Stimulated activated CD8-positive, alpha-beta memory T cell treated with anti-CD3 and anti-CD28 coated beads, Interleukin-7, amount 100 ng/mL, for 48 hours (primary cell): ENCODE measurements around the gene CHIT1.

Source experiments
- DNase-seq, 2 donors: peaks; one replicate each; pipeline ENCODE4 v3.0.0-alpha.2; 2020; ENCODE audit warnings: low read depth in 1 of 2; ENCODE audit errors: extremely low read depth in 1 of 2

The CHIT1 gene

GRCh38 chr1:203229471-203230135, at the start of gene CHIT1:
Gene CHIT1 (minus strand): TSS chr1:203229673. CDS start chr1:203229636, 37 bp downstream.
- no peak for DNase-seq

- DNase-seq: no peak
These were observed 49.5 kb upstream of the CHIT1 start for GRCh38 chr1:203278885-203279406.

GRCh38 chr1:203278082-203278884, 48.8 kb upstream of the CHIT1 start:
- DNase-seq: no peak

- no peak for DNase-seq
These were observed 47.6 kb upstream of the CHIT1 start for GRCh38 chr1:203276916-203277545.

- DNase-seq: no peak
These were observed 46.9 kb upstream of the CHIT1 start for GRCh38 chr1:203276408-203276807.

GRCh38 chr1:203275656-203276272, 46.3 kb upstream of the CHIT1 start:
- no peak for DNase-seq

GRCh38 chr1:203274603-203275381, 45.3 kb upstream of the CHIT1 start:
- DNase-seq: no peak

GRCh38 chr1:203273869-203274602, 44.6 kb upstream of the CHIT1 start:
- no peak for DNase-seq

- peak; percentile 76 to 85 for DNase-seq
These were observed 43.9 kb upstream of the CHIT1 start for GRCh38 chr1:203273206-203273868.

- DNase-seq: no peak
These were observed 43.2 kb upstream of the CHIT1 start for GRCh38 chr1:203272633-203273205.

- no peak for DNase-seq
These were observed 42.6 kb upstream of the CHIT1 start for GRCh38 chr1:203271962-203272632.

- peak in 1 of 2 donors; percentile 67 for DNase-seq
These were observed 41.7 kb upstream of the CHIT1 start for GRCh38 chr1:203271018-203271743.

GRCh38 chr1:203270448-203270847, 41.0 kb upstream of the CHIT1 start:
- no peak for DNase-seq

- no peak for DNase-seq
These were observed 40.2 kb upstream of the CHIT1 start for GRCh38 chr1:203269654-203270020.

GRCh38 chr1:203268901-203269653, 39.6 kb upstream of the CHIT1 start:
- DNase-seq: no peak

GRCh38 chr1:203267912-203268311, 38.4 kb upstream of the CHIT1 start:
- no peak for DNase-seq

- DNase-seq: peak in 1 of 2 donors; percentile 55
These were observed 37.9 kb upstream of the CHIT1 start for GRCh38 chr1:203267347-203267846.
